GM19463 (cell line): ENCODE results near the gene INTS7.

Experiments
- ATAC-seq: cut with Tn5 transposase; IDR thresholded peaks from one replicate; pipeline ENCODE4 v1.9.1; 2021; ENCODE audit warnings: mild to moderate bottlenecking, moderate library complexity; ENCODE audit not compliant: unreplicated experiment

The INTS7 gene

GRCh38 chr1:211910913-211911485 is 124.4 kb downstream of the INTS7 start:
- ATAC-seq = no peak

GRCh38 chr1:211910113-211910884 is 125.1 kb downstream of the INTS7 start:
- no peak for ATAC-seq

DNA sequence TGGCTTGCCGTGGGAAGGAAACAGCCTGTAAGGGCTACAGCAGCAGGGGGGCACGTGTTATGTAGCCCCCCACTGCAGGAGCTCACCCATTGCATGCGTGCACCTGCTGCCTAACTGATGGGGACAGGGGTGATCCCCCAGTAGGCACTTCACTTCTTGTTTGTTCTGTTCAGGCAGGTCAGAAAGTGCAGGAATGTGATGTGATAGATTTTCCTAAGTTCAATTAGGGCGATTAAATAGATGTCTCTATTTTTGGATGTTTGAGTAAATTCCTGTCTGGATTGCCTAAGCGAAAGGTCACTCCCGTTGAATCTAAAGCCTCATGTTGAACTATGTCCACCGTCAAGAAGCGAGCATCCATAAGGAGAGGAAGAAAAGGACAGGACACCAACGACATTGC is 126.0 kb downstream of the INTS7 start:
- no peak for ATAC-seq

DNA sequence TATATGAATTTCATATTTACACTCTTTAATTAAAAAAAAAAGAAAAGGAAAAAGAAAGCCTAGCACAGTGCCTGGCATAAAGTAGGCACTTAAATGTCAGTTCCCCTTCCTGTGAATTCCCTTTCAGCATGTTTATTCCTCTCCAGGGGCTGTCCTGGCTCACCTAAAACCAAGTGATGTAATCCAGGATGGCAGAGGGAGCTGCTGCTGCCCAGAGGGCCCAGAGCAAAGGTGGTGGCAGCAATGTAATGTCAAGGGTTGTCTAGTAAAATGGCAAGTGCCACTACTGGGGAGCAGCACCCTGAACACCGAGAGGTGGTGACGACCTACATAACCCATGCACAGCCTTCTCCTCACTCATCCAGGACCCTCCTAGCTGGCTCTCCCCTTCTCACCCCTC is 126.4 kb downstream of the INTS7 start:
- no peak for ATAC-seq

DNA sequence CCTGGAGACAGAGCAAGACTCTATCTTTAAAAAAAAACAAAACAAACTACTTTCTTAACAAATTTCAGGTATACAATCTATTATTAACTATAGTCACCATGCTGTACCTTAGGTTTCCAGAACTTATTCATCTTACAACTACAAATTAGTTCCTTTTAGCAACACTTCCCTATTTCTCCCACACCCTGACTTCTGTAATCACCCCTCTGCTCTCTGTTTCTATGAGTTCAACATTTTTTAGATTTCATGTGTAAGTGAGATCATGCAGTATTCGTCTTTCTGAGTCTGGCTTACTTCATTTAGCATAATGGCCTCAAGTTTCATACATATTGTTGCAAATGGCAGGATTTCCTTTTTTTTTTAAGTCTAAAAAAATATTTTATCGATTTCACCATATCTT is 126.9 kb downstream of the INTS7 start:
- no peak for ATAC-seq

- ATAC-seq = no peak
These were observed 131.7 kb downstream of the INTS7 start for GRCh38 chr1:211903490-211904245.

- no peak for ATAC-seq
These were observed 132.6 kb downstream of the INTS7 start for GRCh38 chr1:211902624-211903291.

DNA sequence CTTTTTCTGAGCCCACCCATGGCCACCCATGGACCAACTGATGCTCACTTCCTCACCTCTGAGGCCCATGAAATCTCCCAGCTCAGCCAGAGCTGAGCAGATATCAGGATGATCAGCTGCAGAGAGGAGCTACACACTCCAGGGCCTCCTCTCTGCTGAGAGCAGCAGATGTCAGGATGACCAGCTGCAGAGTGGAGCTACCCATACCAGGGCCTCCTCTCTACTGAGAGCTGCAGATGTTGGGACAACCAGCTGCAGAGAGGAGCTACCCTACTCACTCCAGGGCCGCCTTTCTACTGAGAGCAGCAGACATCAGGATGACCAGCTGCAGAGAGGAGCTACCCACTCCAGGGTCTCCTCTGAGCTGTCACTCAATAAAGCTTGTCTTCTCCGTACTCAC is 133.4 kb downstream of the INTS7 start:
- no peak for ATAC-seq

- no peak for ATAC-seq
These were observed 134.9 kb downstream of the INTS7 start for GRCh38 chr1:211900441-211900840.

GRCh38 chr1:211896958-211897357 is 138.4 kb downstream of the INTS7 start:
- no peak for ATAC-seq

DNA sequence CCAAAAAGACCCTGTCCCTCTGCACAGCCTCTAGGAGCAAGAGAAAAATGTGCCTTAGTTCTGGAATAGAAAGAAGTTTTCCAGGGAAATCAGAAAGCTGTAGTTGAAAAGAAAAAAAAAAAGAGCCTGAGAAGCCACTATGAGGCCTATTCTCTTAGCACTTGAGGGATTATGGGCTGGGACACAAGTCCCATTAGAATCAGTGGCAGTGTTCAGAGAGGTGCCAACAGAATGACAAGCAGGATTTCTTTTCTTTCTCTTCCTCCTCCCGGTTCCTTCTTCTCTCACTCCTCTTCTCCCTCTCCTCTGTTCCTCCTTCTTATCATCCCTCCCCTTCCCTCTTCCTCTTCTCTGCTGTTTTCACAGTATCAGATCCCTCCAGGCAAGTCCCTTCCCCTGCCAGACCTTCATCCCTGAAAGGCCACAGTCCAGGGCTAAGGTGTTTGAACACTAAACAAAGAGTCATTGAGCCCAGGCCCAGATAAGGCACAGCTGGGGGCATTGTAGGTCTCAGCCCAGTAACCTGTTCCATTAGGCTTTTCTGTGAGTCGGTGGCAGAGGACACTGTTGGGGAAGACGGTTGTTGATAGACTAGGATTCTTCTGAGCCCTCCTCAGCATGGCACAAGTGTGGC is 140.1 kb downstream of the INTS7 start:
- ATAC-seq = no peak

DNA sequence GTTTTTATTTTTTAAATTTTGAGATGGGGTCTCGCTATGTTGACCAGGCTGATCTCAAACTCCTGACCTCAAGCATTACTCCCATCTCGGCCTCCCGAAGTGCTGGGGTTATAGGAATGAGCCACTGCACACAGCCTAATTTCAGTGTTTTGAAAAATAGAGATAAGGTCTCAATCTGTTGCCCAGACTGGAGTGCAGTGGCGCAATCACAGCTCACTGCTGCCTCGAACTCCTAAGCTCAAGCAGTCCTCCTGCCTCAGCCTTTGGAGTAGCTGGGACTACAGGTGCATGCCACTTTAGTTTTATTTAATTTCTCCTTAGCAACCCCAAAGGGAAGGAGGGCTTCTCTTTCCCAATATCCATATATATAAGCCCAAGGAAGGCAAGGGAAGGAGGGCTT is 141.0 kb downstream of the INTS7 start:
- ATAC-seq = no peak

DNA sequence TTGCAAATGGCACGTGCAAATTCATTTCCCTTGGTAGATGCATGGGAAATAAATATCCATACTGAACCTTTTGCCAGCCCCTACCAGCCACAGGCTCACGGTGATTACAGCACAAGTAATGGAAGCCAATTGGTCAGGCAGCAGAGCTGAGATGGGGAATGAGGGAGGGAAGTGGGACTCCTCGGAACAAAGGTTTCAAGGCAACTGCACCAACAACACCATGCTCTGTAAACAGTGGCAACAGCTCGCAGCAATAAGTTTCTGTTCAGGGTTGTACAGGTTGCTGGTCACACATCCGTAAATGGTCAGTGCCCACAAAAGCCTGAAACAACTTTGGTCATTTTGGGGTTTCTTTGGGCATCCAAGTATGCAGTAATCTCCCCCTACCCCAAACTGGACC is 142.1 kb downstream of the INTS7 start:
- no peak for ATAC-seq

- no peak for ATAC-seq
These were observed 142.8 kb downstream of the INTS7 start for GRCh38 chr1:211892577-211892976.

GRCh38 chr1:211891708-211892107 is 143.6 kb downstream of the INTS7 start:
- no peak for ATAC-seq
